ENCODE measurements around the gene CSNK1G1.

- TF ChIP-seq CTCF (conservative IDR thresholded peaks at IDR 0.05; ENCODE audit: low read depth, low read length): no peak
- TF ChIP-seq ELK1 (IDR thresholded peaks at IDR 0.05; ENCODE audit: borderline replicate concordance, low read depth, low read length): no peak
- TF ChIP-seq CEBPB (IDR thresholded peaks at IDR 0.05; ENCODE audit: low read depth, low read length): no peak
- no peak for TF ChIP-seq RAD21 (IDR thresholded peaks at IDR 0.05; ENCODE audit: low read length)
- no peak for TF ChIP-seq MAZ (IDR thresholded peaks at IDR 0.05; ENCODE audit: borderline replicate concordance, low read depth, low read length)
- no peak for TF ChIP-seq SMC3 (IDR thresholded peaks at IDR 0.05; ENCODE audit: low read depth, low read length)
- TF ChIP-seq POLR2A (IDR thresholded peaks at IDR 0.05; ENCODE audit: low read depth, low read length): no peak
Measured at GRCh38 chr15:64263567-64263966, 92.4 kb downstream of the CSNK1G1 start.
